HG03378 (cell line): ENCODE data around the gene POLR1G.
"Not testable (repeated sequence)": the region's sequence is repeated elsewhere in the genome, so short reads cannot be mapped to it uniquely, and the experiment has no call there.

ENCODE experiments used
- ATAC-seq: cut with Tn5 transposase; IDR thresholded peaks from one replicate; pipeline ENCODE4 v1.9.1; 2021; ENCODE audit warnings: mild to moderate bottlenecking, moderate library complexity; ENCODE audit not compliant: unreplicated experiment

POLR1G gene

DNA sequence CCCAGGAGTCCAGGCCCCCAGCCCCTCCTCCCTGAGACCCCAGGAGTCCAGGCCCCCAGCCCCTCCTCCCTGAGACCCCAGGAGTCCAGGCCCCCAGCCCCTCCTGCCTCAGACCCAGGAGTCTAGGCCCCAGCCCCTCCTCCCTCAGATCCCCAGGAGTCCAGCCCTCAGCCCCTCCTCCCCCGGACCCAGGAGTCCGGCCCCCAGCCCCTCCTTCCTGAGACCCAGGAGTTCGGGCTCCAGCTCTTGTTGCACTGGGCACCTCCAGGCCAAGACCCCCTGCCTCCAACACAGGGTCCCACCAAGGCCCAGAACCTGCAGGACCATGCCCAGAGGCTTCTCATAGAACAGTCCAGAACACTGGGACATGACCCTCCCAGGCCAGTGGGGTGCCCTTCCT lies 13.5 kb downstream of the POLR1G start:
- no peak for ATAC-seq

DNA sequence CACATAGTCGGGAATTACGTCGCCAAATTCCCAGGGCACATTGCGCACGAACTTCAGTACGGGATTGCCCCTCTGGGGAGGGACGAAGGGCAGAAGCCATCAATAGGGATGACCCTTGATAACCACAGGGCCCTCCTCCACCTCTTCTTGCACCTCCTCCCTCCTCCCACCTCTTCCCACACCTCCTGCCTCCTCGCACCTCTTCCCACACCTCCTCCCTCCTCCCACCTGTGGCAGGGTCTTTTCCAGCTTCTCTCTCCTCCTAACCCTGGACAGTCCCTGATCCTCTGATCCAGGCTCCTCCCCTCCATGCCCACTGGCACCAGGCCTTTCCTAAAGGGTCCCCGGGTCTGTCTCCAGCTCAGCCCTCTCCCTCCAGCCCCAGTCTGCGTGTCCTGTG lies 13.9 kb downstream of the POLR1G start:
- ATAC-seq: no peak

DNA sequence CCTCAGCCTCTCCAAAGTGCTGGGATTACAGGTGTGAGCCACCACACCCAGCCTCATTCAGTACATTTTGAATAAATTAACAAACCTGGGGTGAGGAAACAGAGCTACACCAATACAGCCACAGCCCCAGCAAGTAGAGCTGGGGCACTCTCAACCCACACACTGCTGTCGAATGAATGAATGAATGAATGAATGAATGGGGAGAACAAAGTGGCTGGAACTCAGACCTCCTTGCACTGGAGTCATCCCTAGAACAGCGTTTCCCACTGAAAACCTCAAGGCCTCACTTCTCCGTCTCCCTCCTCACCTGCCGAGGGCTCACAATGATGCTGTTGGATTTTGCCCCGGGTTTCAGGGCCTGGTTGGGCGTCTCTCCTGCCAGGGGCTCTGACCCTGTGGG lies 14.4 kb downstream of the POLR1G start:
- no peak for ATAC-seq

DNA sequence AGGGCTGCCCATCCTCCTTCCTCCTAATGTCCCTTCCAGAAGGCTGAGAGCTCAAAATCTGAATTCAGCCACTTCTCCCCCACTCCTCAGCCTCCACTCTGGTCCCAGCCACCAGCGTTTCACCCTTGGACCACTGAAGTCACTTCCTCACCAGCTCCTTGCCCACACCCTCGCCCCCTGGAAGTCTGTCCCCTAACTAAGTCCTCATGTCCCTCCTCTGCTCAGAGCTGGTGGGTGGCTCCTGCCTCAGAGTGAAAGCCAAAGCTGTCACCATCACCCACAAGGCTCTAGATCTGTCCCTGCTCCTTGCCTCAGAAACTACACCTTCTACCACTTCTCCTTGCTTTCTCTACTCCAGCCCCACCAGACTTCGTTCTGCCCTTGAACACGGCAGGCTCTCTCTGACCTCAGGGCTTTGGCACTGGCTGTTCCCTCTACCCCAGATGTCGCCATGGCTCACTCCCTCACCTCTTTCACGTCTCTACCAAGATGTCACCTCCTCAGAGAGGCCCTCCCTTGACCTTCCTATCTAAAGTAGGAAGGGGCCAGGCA lies 15.6 kb downstream of the POLR1G start:
- ATAC-seq: no peak

DNA sequence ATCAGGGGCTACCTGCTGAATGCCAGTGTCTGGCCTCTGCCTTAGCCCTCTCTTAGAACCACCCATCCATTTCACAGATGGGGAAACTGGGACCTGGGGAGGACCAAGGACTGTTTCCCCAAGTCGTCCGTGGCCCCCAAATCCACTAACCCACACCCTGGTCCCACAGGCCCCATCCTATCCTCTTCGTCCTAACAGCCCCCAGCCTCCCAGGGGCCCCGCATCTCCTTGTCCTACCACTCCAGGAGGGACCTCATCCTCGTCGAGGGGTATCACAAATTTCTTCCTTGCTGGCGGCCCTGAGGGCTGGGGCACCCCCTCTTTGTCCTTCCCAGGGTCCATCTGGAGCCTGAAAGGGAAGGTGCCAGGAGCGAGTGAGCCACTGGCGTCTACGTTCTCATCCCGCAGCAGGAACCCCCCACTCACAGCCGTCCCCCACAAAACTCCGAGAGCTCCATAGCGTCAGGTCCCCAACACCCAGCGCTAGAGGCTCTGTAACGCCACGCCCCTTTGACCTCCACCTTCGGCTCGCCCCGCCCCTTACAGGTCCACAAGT lies 16.7 kb downstream of the POLR1G start:
- no peak for ATAC-seq

DNA sequence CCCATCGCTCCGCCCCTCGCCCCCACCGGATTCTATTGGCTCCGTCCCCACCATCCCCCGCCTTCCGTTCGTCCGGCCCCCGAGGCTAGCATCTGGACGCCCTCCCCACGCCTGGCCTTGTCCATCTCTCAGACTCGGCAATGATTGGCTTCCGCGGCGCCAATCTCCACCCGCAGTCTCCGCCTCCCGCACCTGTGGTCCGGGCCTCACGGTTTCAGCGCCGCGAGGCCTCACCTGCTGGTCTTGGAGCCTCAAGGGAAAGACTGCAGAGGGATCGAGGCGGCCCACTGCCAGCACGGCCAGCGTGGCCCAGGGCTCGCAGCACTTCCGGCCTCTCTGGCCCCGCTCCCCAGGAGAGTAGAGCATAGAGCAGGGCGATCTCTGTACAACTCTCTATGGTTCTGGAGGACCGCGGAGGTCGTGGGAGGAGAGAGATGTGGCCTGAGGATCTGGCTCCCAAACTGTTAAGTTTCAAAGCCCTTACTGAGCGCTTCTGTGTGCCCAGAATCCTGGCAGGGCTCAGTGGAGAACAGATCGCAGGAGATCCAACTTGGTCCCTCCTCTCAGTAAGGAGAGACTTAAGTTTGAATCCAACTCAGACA lies 17.2 kb downstream of the POLR1G start, which contains the start of gene ERCC1:
Gene ERCC1 (minus strand): TSS at position 329 of the 602 bp plus-strand sequence. CDS start 543 bp downstream, outside the sequence.
- peak; percentile 51 for ATAC-seq

DNA sequence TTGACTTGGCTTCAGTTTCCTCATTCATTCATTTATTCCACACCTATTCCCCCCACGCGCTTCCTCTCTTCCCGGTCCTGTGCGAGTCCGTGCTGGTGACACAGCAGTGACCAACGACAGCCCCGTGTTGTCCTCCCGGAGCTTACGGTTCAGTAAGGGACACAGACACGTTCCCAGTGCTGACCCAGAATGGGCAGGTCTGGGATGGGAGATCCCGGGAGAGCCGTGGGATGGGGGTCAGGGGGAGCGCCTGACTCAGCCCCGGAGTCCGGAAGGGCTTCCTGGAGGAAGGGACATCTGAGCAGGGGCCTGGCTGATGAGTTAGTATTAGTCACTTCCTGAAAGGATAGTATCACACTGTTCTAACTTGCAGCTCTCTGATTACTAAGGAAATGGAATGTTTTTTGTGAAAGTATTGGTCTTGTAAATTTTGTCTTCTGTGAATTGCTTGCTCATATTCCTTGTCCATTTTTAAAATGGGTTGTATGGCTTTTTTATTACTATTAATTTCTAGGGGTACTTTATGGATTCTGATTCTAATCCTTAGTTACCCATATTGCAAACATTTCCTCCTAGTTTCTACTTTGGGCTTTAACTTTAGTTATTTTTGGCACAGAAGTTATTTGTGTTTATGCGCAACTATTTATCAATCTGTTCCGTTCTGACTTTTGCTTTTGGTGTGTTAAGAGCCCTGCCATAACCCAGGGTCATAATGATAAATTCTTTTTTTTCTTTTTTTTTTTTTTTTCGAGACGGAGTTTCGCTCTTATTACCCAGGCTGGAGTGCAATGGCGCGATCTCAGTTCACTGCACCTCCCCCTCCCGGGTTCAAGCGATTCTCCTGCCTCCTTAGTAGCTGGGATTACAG lies 18.0 kb downstream of the POLR1G start:
- ATAC-seq: peak; percentile 22

DNA sequence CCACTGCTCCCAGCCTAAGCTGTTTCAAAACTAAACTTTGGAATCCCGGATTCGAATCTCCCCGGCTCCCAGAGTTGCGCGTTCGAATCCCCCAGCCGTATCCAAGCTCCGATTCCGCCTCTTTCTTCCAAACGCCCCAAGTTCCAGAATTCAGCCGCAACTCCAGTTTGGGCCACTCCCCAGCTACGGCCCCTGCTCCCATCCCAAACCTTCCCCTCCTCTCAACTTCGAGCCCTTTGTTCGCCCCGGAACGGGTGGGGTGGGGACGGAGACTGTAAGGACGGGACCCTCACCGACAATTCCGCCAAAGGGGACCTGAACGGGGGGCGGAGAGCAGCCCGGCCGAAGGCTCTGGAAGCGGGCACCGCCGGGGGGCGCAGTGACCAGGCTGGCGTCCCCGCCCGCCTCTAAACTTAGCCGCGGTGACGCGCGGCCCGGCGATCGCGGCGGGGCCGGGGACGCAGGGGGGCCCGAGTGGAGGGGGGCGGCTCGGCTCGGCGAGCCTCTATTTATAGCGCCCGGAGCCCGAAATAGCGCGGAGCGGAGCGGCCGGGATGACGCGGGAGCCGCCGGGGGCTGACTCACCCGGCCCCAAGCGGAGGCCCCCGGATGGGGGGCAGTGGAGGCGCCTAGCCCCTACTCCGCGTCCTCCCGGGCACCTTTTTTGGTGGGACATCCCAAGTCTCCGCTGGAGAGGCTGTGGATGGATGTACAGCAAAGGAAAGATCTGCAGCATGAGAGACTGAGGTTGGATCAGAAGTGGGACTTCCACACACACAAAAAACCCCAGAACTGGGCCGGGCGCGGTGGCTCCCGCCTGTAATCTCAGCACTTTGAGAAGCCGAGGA lies 22.2 kb downstream of the POLR1G start:
- no peak for ATAC-seq

DNA sequence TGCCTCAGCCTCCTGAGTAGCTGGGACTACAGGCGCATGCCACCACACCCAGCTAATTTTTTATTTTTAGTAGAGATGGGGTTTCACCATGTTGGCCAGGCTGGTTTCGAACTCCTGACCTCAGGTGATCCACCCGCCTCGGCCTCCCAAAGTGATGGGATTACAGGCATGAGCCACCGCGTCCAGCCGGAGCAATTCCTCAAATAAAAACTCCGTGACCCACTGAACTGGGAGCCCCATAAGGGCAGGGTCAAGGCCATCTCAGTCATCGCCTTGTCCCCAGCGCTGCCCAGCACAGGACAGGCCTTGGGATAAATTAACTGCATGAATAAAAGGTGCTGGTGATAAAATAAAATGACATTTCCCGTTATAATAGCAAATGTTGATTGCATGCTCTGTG lies 23.5 kb downstream of the POLR1G start:
- ATAC-seq: not testable (repeated sequence)

DNA sequence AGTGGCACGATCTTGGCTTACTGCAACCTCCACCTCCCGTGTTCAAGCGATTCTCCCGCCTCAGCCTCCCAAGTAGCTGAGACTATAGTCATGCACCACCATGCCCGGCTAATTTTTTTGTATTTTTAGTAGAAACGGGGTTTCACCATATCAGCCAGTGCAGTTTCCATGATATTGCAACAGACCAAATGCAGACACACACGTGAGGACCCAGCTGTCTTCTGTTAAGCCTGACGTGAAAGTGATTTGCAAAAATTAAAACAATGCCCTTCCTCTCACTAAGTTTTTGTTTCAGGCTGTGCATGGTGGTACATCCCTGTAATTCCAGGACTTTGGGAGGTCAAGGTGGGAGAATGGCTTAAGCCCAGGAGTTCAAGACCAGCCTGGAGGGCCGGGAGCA lies 24.6 kb downstream of the POLR1G start:
- ATAC-seq: not testable (repeated sequence)

DNA sequence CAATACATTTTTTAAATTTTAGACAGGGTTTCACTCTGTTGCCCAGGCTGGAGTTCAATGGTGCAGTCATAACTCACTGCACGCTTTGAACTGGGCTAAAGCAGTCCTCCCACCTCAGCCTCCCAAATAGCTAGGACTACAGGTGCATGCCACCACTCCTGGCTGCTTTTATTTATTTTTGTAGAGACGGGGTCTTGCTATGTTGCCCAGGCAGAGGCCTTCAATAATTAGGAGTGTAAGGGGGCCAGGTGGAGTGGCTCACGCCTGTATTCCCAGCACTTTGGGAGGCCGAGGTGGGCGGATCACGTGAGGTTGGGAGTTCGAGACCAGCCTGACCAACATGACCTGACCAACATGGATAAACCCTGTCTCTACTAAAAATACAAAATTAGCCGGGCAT lies 26.1 kb downstream of the POLR1G start:
- ATAC-seq: not testable (repeated sequence)

DNA sequence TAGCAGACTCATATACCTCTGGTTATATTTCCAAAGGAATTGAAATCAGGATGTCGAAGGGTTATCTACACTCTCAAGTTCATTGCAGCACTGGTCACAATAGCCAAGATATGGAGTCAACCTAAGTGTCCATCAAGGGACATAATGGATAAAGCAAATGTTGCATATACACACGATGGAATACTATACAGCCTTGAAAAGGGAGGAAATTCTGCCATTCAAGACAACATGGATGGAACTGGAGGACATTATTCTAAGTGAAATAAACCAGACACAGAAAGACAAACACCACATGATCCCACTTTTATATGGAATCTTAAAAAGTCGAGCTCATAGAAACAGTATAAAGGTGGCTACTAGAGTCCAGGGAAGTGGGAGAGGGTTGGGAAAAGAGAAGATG lies 30.9 kb downstream of the POLR1G start:
- ATAC-seq: no peak

DNA sequence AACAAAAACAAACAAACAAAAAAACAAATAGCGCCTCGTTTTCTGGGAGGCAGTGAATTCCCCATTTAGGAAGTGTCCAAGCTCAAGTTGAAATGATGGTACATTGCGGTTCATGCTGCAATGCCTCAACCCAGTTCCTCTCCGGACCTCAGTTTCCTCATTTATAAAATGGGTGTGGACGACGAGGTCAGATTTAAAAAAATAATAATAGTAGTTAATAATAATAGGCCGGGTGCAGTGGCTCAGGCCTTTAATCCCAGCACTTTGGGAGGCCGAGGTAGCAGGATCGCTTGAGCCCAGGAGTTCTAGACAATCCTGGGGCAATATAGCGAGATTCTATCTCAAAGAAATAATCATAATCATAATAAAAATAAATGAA lies 32.7 kb downstream of the POLR1G start:
- no peak for ATAC-seq

DNA sequence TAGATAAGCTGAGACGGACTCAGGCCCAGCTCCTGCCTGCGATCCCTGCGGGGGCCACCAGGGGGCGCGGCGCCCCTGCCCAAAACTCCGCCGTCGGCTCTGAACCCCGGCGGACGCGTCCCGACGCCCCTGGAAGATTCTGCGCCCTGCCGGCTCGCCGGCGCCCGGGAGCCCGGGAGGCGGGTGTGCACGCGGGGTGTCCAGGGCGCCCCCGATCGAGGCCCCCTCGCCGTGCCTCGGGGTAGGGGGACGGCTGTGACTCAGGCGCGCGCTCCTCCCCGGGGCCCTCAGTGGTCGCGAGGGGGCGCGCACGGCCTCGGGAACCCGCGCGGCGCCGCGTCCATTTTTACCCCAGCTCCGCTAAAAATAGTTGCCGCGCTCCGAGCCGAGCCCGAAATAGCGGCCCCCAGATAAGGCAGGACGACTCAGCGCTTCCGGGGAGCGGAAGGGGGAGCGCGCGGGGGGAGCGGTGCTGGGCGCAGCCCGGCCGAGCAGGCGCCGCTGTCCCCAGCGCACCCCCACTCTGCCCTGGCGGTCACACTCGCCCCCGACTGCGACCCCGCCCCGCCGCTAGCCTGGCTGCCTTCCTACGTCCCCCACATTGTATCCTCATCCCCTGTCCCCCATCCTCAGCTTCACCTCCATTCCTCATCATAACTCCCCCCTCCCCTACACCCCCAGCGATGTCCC lies 33.3 kb downstream of the POLR1G start:
- peak; percentile 50 for ATAC-seq

DNA sequence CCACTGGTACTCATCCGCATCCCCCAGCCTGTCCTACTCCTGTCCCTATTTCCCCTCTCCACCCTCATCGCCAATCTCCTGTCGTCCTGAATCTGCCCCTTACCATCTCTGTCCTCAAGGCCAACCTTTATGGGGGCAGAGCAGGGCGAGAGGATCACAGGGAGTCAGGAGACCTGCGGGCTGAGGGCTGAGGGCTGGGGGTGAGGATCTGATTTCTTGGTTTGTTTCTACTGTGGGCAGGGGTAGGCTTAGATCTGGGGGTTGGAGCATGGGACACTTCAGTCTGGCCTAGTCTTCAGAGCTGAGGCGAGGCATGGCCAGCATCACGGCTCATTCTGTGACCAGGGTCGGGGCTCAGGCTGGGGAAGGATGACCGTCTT lies 33.8 kb downstream of the POLR1G start:
- no peak for ATAC-seq

DNA sequence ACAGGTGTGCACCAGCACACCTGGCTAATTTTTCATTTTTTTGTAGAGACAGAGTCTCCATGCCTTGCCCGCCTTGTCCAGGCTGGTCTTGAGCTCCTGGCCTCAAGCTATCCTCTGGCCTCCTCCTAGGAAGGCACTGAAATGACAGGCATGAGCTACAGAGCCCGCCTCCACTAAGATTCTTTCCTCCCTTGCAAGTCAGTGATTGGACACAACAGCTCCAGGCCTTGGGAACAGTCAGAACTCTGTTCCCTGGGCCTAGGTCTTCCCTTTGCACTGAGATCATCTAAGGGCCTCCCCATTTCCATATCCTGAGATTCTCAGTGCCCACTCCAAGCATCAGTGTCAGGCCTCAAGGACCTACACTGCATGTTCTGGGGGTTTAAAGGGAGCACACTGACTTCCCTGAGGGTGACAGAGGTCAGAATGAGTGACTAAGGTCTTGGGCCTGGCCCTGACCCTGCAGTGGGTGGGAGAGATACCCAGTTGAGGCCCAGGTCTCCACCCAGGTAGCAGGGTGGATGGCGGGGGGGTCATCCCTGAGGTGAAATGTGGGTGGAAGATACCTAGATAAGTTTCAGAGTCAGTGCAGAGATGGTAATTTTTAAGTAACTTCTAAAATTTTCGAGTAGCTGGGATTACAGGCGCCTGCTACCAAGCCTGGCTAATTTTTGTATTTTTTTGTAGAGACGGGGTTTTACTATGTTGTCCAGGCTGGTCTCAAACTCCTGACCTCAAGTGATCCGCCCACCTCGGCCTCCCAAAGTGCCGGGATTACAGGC lies 34.6 kb downstream of the POLR1G start:
- ATAC-seq: no peak

DNA sequence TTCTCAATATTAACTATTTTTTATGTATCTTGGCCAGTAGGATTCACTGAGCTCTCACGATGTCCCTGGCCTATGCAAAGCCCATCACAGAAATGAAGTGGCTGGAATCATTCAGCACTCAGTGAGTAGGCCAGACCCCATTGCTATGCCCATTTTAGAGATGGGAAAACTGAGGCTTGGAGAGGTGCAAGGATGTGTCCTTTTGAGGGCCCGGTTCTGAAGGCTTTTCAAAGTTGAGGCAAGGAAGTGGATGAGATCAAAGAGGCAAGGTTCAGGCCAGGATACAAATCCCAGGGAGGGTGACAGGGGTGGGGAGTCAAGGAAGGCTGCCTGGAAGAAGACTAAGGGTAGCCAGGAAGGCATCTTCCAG lies 35.9 kb downstream of the POLR1G start:
- ATAC-seq: no peak

DNA sequence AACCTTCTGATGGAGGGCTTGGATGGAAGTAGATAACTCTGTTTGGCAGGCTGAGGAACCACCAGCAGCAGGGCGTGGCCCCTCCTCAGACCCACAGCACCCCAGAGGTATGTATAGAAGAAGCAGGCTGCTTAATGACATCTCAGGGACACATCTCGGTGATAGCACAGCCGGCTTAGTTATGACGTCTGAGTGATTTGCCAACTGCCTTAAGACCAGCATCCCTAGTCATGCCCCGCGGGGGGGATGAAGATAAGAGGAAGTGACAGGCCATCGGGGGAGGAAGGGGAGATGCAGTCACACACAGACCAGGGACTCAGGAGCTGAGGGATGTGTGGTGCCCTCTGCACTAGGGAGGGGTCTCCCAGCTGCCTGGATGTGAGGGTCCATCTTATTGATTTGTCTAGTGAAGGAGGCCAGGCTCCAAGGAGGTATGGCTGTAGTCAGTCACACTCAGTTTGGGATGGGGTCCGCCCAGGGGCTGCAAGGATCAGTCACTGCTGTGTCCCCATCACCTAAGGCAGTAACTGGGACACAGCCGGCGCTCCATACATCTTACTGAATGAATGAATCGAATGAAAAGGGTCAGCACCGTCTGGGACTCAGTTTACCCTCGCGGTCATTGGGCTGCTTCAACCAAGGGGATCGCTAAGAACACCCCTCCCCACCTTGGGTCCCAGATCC lies 36.5 kb downstream of the POLR1G start:
- no peak for ATAC-seq
